NCI-H82 treated with DMSO at 0.1 percent for 48 hours (cell line): Measurements from ENCODE around the gene BLTP3A.

Experiments
- DNase-seq: peaks from one replicate; lab custom pipeline; 2025; ENCODE audit not compliant: unreplicated experiment; lab: John Stamatoyannopoulos, UW

The BLTP3A gene

DNA sequence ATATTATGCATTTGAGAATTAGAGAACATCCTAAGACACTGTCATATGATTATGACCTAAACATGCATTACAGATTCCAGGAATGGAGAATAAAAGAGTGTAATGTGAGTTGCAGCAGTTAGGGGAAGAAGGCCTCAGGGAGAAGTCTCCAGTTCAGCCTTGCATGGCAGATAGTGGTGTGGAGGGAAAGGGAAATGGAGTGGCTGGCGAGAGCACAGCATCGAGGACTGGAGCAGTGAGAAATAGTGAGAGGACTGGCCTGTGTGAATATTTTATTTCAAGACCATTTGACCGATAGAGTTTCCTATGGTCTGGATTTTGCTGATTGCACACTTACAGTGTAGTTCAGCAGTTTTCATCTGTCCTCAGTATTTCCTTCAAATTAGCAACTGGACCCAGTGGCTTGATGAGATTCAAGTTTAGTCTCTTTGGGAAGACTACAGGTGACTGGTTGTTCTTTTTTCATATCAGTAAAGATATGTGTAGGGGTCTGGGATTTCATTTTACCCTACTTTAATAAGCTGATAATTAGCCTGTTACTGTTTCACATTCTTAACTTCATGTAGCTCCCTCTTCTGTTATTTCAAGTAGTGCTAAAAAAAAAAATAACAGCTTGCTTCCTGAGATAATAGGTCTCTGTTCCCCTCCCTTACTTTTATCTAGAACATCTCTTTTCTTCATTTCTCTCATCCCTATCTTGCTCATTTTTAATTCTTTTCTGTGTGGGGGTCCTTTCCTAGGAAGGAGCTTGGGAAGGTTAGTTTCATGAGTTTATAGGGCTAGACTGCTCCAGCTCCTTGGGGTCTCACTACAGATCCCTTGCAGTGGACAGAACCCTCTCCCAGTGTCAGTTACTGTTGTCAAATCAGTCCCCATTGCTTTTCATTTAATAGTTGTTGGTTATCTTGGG lies 27.9 kb downstream of the BLTP3A start:
- DNase-seq = no peak

GRCh38 chr6:34829137-34829536 lies 37.3 kb downstream of the BLTP3A start:
- no peak for DNase-seq

GRCh38 chr6:34832942-34833341 lies 41.1 kb downstream of the BLTP3A start:
- DNase-seq = no peak

- DNase-seq = no peak
These were observed 43.1 kb downstream of the BLTP3A start for GRCh38 chr6:34834789-34835518.

GRCh38 chr6:34836008-34836407 lies 44.1 kb downstream of the BLTP3A start:
- DNase-seq = no peak

GRCh38 chr6:34836451-34836850 lies 44.6 kb downstream of the BLTP3A start:
- DNase-seq = no peak

GRCh38 chr6:34837528-34837927 lies 45.6 kb downstream of the BLTP3A start:
- no peak for DNase-seq

DNA sequence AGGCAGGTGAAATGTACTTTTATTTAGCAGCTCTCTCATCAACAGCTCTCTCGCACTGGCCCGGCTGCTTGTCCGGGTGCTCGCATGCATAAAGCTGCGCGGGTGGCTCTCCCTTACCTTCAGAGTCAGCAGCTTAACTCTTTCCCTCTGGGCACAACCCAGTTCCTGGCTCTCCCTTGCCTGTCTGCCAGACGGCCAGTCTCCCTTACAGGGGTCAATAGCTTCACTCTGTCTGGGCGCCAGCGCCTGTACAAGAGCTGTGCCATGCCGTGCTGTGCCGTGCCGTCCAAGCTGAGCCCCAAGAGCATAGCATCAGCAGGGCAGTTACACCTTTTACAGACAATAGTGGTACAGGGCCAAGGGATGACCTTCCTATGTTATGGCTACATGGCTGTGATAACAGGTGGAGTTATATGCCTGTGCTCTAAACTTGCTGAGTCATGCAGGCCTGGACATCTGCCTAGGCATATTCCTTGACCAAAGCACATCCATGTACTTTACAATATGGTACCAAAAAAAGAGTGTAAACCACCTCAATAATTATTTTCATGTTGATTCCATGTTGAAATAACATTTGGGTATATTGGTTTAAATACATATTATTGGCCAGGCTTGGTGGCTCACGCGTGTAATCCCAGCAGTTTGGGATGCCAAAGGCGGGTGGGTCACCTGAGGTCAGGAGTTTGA lies 47.9 kb downstream of the BLTP3A start:
- no peak for DNase-seq
